GM06990 (cell line): Measurements from ENCODE around the gene SARS2.

Source experiments
- DNase-seq: peaks from one replicate; pipeline ENCODE4 v3.0.0-alpha.2; 2011; ENCODE audit not compliant: insufficient read length; ENCODE audit errors: extremely low read depth
- H3K27me3 ChIP-seq: replicated peaks from 2 replicates; pipeline ENCODE4 v1.6.0; 2011; ENCODE audit warnings: low read length; ENCODE audit not compliant: control insufficient read depth, insufficient read depth
- H3K36me3 ChIP-seq: 2 replicates; pipeline ENCODE4 v1.5.1; 2011; ENCODE audit warnings: low read length; ENCODE audit not compliant: control insufficient read depth, insufficient read depth
- H3K4me3 ChIP-seq: replicated peaks from 2 replicates; pipeline ENCODE4 v1.5.1; 2011; ENCODE audit warnings: low read depth, mild to moderate bottlenecking, control low read depth, low read length
- CTCF ChIP-seq: IDR thresholded peaks from 2 replicates; pipeline ENCODE4 v1.5.1; 2011; ENCODE audit warnings: low read length, control low read depth, mild to moderate bottlenecking, inconsistent platforms; ENCODE audit not compliant: insufficient read depth, poor library complexity, severe bottlenecking

Gene SARS2

GRCh38 chr19:38898788-38899446 is 31.6 kb downstream of the SARS2 start:
- H3K36me3 ChIP-seq = no peaks in the 10 kb centered on the region
- peak overlapping the region; percentile 77 for H3K4me3 ChIP-seq
- DNase-seq = no peak
- TF ChIP-seq CTCF = no peak
- no peaks in the 10 kb centered on the region for H3K27me3 ChIP-seq

- TF ChIP-seq CTCF = no peak
- DNase-seq = no peak
- H3K36me3 ChIP-seq = no peaks in the 10 kb centered on the region; the same call in 1 of the 2 replicates
- H3K27me3 ChIP-seq = no peaks in the 10 kb centered on the region
- no peak overlapping the region for H3K4me3 ChIP-seq
Observed at GRCh38 chr19:38894968-38895367, 35.6 kb downstream of the SARS2 start.

- H3K36me3 ChIP-seq = no peaks in the 10 kb centered on the region; the same call in none of the 2 replicates
- TF ChIP-seq CTCF = no peak
Observed at GRCh38 chr19:38893341-38893771, 37.2 kb downstream of the SARS2 start.

GRCh38 chr19:38892841-38893240 is 37.7 kb downstream of the SARS2 start:
- Histone ChIP-seq H3K4me3 (no peak overlapping the region), H3K27me3 (no peaks in the 10 kb centered on the region), H3K36me3 (no peaks in the 10 kb centered on the region; the same call in none of the 2 replicates)
- no peak for DNase-seq
- no peak for TF ChIP-seq CTCF

More at GRCh38 chr19:38893341-38893771, 37.2 kb downstream of the SARS2 start:
- Histone ChIP-seq H3K4me3 (no peak overlapping the region), H3K27me3 (no peaks in the 10 kb centered on the region)
- no peak for DNase-seq

GRCh38 chr19:38891771-38892170 is 38.8 kb downstream of the SARS2 start:
- H3K27me3 ChIP-seq = no peaks in the 10 kb centered on the region
- no peak for DNase-seq
- H3K36me3 ChIP-seq = no peaks in the 10 kb centered on the region; the same call in none of the 2 replicates
- no peak for TF ChIP-seq CTCF
- no peak overlapping the region for H3K4me3 ChIP-seq
